Activated CD8-positive, alpha-beta memory T cell treated with anti-CD3 and anti-CD28 coated beads, Interleukin-2, amount 50 U/mL, for 1 hour (primary cell): Measurements from ENCODE around the gene TBC1D22A.
"Not testable (repeated sequence)": the region's sequence is repeated elsewhere in the genome, so short reads cannot be mapped to it uniquely, and the experiment has no call there.

Source experiments
- DNase-seq: peaks from one replicate; pipeline ENCODE4 v3.0.0-alpha.2; 2020; ENCODE audit errors: extremely low read depth

The TBC1D22A gene, protein sequence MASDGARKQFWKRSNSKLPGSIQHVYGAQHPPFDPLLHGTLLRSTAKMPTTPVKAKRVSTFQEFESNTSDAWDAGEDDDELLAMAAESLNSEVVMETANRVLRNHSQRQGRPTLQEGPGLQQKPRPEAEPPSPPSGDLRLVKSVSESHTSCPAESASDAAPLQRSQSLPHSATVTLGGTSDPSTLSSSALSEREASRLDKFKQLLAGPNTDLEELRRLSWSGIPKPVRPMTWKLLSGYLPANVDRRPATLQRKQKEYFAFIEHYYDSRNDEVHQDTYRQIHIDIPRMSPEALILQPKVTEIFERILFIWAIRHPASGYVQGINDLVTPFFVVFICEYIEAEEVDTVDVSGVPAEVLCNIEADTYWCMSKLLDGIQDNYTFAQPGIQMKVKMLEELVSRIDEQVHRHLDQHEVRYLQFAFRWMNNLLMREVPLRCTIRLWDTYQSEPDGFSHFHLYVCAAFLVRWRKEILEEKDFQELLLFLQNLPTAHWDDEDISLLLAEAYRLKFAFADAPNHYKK

DNA sequence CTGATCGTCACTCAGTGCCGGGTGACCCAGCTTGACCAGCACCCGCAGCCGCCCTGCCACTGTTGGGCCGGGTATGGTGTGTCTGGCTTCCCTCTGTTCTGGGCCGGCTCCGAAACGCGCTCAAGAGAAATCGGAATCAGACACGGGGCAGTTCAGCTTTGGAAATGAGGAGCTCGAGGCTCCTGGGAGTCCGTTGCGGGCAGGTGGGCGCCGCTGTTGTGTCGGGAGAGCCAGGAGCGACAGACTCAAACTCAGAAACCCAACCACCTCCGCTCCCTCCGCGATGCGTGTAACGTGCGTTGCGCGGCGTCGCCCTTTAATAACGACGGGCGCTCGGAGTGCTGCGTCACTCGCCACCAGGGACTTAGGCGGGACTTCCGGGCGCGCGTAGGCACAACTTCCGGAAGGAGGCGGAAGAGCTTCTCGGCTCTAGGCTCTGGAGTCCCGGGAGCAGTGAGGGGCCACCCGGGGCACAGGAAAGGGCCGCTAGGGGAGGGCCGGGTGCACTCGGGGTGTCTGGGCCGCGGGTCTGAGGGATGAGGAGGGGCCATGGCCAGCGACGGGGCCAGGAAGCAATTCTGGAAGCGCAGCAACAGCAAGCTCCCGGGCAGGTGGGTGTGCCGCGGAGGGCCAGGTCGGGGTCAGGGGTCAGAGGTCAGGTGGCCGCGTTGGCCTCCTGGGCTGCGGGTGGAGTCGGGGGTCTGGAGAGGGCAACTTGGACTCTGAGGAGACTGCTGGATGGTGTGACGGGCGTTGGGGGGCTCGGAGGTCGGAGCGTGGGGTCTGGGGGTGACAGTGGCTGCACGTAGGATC, at the start of gene TBC1D22A:
TSS of gene TBC1D22A (plus strand) at position 413 of the 813 bp plus-strand sequence. CDS start at position 550, 137 bp downstream.
- DNase-seq: peak; percentile 85

DNA sequence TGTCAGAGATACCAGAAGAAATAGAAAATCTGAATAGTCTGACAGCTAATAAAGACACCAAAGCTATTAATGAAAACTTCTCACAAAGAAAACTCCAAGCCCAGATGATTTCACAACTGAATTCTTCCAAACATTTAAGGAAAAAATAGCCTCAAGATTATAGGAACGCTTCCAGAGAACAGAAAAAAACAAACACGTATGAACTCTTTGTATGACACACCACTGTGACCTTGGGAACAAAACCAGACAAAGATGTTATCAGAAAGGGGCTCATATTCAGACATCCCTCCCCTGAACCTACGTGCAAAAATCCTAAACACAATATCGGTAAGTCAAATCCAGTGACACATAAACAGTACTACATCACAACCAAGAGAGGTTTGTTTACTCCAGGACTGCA, 47.9 kb upstream of the TBC1D22A start:
- no peak for DNase-seq

GRCh38 chr22:46719921-46720320, 42.5 kb upstream of the TBC1D22A start:
- no peak for DNase-seq

- DNase-seq: no peak
These were observed 40.9 kb upstream of the TBC1D22A start for GRCh38 chr22:46721501-46722085.

DNA sequence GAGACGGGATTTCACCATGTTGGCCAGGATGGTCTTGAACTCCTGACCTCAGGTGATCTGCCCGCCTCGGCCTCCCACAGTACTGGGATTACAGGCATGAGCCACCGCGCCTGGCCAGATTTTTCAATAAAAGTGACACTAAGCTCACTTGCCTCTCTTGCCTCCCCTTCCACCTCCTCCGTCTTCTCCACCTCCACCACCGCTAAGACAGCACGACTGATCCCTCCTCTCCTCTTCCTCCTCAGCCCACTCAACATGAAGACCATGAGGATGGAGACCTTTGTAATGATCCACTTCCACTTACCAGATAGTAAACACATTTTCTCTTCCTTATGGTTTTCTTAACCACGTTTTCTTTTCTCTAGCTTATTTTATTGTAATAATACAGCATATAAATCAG, 38.6 kb upstream of the TBC1D22A start:
- DNase-seq: no peak

DNA sequence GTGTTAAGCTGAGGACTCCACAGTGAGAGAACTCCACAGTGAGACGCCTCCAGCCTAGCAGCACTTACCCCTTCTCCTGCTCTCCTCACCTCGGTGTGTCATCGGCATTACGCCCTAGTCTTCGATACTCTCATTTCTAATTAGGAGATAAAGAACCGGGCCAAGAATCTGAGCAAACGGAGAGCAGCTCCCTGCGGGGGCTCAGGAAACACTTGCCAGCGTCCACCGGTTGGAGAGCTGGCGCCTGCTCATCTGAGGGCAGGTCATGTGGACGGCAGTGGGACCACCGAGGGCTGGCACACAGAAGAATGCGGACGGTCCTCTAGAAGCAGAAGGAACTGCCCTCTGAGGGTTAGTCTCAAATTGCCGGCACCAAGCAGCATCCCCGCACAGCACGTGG, 37.4 kb upstream of the TBC1D22A start:
- DNase-seq: no peak

GRCh38 chr22:46726066-46726985, 36.1 kb upstream of the TBC1D22A start:
- no peak for DNase-seq

DNA sequence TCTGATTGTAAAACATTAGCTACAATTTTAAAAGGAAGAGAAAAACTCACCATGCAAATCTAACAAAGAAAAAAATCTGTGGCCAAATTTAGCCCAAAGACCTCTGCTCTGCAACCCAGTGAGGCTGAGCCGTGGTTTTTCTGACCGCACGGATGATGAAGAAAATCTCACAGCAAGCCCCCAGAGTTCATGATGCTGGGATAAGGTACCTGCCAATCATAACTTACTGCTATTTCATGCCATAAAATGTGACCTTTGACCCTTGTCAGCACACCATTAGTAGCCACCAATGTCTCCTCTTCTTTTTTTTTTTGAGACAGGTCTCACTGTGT, 35.5 kb upstream of the TBC1D22A start:
- no peak for DNase-seq

- DNase-seq: no peak
These were observed 34.6 kb upstream of the TBC1D22A start for GRCh38 chr22:46727813-46728364.

GRCh38 chr22:46728470-46728869, 34.0 kb upstream of the TBC1D22A start:
- DNase-seq: no peak

- DNase-seq: no peak
These were observed 31.7 kb upstream of the TBC1D22A start for GRCh38 chr22:46730568-46731245.

DNA sequence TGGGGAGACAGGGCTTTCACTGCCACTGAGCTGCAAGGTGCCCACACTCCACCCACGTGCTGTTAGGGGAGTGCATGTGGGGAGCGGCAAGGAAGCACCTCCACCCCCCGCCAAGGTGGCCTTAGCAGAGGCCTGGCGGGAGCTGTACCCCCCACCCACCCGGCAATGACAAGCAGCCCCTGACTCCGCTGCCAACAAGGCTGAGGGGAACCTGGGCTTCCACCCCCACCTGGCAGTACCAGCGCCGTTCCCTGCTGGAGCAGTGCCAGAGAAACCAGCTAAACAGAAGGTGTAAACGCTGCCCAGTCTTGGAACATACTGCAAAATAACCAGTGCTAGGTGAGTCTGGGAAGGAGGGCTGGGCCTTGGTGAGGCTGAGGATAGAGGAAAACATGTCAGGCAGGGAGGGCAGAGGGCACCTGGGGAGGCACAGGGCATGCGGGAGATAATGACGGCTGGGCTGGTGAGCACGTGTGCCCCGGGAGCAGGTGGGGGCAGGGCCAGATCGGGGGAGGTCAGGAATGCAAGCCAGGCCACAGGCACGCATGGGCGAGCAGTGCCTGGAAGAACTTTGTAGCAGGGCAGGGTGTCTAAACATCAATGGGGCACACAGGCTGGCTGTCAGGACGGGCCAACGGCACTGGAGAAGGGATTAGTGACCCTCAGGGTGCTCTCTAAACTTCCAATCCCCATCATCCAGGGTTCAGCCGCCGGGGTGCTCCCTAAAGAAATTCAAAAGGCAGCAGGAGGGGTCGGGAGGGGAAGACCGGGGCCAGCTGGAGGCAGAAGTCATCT, 31.0 kb upstream of the TBC1D22A start:
- DNase-seq: no peak

DNA sequence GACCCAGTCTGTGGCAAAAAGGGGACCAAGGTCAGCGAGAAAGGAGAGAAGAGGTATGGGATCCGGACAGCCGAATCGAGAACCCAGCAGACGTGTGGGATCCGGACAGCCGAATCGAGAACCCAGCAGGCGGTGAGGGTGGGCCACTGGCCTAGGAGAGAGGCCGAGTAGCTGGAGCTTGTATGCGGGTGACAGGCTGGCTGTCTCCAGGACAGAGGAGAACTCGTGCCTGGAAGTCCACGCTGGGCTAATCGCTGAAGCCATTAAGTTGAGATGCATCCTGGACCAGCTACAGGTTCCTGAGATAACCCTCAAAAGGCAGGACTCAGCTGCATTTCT, 30.4 kb upstream of the TBC1D22A start:
- no peak for DNase-seq

DNA sequence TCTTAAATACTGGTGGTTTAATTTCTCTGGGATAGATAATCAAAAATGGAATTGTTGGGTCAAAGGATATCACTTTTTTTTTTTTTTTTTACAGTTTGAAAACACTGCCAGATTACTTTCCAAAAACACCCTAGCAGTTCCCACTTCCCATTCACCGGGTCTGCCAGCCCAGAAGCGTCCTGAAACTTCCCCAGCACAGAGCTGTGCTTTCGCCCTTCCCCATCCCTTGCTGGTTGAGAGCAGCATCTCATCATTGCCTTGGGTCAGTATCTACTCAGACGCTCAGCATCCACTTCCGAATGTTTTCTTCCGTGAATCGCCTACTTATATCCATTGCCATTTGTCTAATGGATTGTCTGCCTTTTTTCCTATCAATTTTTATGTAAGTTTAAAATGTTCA, 29.9 kb upstream of the TBC1D22A start:
- no peak for DNase-seq

GRCh38 chr22:46734213-46734722, 28.2 kb upstream of the TBC1D22A start:
- not testable (repeated sequence) for DNase-seq

- DNase-seq: peak; percentile 47
These were observed 27.5 kb upstream of the TBC1D22A start for GRCh38 chr22:46734830-46735453.

- no peak for DNase-seq
These were observed 26.5 kb upstream of the TBC1D22A start for GRCh38 chr22:46735747-46736608.

- no peak for DNase-seq
These were observed 25.7 kb upstream of the TBC1D22A start for GRCh38 chr22:46736705-46737104.
